IPS-NIHi11 (cell line): ENCODE results near the gene SORCS3.
A peak's percentile ranks its signal among the peaks of the same experiment; 100 is the strongest.

Experiments used
- DNase-seq: peaks from one replicate; pipeline ENCODE4 v3.0.0; 2012; ENCODE audit warnings: mixed read lengths, low spot score

Gene SORCS3

DNA sequence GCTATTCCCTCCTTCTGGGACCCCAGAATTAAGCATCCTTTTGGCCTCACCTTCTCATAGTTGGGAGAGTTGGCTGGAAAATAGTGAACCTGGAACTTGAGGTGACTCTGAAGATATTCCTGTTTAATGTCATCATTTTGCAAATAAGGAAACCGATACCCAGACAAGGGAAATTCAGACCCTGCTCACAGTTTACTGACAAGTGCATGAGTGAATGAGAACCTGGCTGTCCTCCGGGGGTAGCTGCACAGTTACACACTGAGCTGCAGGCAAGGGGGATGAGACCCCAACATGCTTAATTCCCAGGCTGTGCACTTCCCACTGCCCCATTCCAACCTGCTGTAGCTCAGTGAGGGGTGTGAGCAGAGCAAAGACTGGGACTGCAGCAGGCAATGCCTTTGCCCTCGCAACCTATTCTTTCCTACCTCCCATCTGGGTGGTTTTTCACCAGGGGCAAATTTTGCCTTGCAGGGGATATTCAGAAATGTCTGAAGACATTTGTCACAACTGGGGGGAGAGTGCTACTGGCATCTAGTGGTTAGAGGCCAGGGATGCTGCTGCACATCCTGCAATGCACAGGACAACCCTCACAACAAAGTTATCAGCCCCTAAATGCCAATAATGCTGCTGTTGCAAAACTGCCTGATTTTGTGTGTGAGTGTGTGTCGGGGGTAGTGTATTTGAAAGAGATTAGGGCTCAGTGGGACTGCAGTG is 136.2 kb downstream of the SORCS3 start:
- no peak for DNase-seq

DNA sequence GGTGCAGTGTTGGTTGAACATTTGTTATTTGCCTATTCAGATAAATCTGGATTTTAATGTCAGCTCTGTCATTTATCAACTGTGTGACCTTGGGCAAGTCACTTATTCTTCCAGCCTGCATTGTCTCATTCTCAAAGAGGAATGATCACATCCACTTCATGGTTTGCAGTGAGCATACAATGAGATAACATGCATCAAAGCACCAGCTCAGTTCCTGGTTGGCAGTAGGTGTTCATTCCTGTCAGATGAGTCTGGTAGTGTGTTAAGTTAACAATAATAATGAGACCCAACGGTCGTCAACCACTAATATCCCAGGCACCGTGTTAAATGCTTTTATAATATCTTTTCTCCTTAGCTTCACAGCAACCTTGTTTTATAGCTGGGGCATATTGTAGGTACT is 137.3 kb downstream of the SORCS3 start:
- no peak for DNase-seq

DNA sequence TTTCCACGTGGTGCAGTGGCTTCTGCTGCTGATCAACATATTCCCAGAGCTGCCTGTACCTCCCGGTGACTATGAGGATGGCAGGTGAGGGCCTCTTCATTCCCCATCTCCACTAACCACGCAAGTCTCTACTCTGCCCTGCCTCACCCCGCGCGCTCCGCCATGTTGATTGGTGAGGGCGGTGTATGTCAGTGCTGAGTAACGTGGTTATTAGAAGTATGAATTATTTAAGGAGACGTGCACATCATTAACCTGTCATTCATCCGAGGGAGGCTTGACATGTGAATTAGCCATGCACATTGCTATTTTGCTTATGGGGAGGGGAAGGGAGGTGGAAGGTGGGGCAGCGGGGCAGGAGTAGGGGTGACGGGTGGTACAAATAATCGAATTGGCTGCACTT is 138.6 kb downstream of the SORCS3 start:
- no peak for DNase-seq

DNA sequence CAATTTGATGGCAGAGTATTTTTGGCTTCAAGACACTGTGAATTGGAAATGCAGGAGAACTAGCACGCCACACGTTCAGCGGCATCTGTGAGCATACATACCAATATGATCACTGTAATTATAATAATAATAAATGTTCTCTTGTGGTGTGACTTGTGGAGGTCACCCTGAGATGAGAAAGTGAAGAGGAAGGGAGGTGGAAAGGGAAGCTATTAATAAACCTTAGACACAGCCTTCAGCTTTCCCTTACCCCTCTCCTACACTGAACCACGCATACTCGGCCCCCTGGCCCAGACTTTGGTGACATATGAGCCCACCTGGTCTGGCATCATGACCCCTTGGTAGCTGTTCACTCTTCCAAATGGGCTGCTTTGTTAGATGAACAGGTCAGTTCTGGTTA is 139.1 kb downstream of the SORCS3 start:
- DNase-seq = no peak

DNA sequence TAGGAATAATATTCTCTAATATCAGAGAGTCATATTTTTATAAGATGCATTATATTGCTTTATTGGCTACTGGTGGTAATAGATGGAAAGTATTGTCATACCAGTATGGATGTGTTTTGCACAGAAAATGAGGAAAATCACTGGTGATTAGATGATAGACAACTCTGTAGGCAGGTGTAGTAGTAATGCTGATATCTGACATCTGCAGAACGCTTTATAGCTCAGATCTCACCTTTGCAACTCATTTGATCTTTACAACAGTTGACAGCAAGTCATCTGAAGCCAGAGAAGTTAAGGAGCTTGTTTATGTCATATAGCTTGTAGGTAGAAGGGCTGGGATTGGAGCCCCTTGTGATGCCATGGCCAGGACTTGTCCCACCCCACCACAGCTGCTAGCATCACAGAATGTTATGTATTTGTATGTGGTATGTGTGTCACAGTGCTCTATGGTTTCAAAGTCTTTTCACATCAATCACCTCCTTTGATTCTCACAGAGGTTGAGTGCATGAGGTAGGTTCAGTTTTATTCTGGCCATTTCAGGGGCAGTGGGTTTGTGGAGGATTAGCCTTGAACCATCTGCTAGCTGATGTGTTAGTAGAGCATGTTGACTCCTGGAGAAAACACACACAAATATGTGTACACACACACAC is 140.0 kb downstream of the SORCS3 start:
- DNase-seq = no peak

DNA sequence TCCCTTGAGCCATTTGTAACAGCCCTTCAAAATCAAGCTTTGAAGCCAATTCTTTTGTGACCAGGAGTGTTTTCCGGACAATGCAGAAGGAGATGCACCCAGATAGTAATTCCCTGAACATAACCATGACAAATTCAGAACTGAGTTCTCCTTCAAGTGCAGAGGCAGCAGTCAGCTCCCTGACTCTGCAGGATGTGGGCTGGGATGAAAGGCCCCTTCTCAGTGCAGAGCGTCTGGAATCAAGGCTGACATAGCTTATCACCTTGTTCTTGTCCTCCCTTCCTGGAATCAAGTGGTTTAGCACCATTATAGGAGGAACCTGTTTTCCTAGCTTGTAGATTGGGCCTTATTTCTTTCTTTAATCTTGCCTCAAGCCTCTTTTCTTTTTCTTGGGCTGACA is 143.4 kb downstream of the SORCS3 start:
- no peak for DNase-seq

DNA sequence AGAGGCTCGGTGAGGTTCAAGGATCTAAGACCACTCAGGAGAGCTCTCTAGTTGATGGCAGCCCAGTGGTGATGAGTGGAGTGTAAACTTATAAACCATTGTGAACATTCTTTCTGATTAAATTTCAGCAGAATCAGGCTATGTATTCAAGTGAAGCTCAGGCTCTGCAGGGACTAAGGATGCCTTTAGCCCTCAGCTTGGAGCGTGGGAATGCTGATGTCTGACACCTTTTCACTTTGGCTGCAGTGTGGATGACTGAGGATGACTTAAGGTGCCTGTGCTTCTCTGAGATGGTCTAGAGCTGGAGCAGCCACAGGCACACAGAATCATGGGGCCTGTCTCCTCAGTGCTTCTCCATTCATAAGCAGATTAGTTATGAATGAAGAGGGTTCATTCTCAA is 150.4 kb downstream of the SORCS3 start:
- no peak for DNase-seq

DNA sequence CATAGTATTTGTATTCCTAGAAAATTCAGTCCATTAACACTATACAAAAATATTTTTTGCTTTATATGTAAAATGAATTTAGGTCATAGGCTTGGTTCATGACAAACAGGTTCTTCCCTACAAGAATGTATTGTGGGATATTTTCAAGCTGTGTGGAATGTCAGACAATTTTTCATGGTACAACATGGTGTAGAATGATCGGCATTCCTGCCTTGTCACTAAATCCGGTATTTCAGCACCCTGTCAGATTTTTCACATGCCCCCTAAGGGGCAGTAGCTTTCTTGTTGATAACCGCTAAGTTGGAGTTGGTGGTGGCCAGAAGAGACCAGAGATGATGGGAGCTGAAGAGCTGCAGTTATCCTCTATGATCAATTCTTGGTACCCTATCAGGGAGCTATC is 154.3 kb downstream of the SORCS3 start:
- no peak for DNase-seq

DNA sequence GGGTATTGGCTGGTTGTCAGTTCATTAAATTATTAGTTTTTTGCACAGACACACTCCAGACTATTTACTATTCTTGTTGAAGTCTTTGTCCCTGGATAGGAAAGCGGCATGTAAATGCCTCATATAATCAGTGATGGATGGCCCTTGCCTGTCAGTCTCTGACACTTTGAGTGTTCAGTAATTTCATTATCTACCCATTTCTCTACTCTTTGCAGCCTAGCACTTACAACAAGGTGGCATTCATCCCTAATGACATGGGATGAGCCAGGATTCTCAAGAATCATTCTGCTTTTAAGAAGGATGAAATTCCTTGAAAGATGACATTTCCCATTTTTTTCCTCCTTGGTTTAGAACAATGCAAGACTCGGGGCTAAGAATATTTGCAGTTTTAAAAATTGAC is 155.7 kb downstream of the SORCS3 start:
- DNase-seq = no peak

DNA sequence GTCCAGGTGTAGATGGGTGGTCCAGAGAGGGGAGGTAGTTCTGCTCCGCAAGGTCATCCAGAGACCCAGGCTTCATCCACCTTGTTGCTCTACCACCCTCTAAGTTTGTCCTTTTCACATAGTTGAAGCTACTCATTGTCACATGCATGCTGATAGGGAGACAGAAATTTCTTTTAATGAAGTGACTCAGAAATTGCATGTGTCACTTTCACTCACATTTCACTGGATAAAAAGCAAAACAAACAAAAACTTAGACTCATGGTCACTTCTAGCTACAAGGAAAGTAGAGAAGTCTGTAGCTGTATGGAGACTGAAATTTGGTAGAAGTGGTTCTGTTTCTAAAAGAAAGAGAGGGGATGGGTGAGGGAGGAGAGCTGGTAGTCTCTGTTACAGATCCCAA is 161.9 kb downstream of the SORCS3 start:
- no peak for DNase-seq

DNA sequence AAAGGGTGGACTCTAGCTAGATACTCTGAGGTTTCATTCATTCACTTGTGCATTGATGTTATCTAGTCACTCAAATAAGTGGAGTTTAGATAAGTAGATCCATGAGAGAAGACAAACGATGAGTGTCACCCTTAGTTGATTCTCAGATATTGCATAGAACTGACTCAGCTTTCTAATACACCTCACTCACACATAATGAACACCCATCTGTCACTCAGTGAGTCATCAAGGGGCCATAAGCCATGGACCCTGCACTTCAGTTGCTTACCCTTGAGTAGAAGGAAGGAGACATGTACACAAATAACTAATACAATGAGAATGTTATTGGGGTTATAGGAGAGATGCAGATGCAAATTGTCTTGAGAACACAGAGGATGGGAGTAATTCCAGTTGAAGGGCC is 163.8 kb downstream of the SORCS3 start:
- DNase-seq = no peak

DNA sequence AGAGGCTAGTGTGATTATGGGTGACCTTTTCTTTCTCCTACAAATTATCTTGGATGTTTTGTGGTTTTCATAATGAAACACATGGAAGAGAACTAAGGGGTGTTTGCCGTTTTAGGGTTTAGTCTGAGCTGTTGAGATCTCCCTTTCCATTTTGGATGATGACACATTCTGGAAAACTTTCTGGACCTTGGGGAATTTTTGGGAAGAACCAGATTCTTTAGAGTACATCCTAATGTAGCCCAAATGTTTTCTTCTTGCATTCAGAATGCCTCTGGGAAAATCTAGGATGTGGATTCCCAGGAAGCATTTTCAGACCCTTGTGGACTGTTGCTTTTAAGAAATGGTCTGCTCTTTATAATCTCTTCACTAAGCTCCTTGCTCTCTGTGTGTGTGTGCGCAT is 165.7 kb downstream of the SORCS3 start:
- DNase-seq = no peak

DNA sequence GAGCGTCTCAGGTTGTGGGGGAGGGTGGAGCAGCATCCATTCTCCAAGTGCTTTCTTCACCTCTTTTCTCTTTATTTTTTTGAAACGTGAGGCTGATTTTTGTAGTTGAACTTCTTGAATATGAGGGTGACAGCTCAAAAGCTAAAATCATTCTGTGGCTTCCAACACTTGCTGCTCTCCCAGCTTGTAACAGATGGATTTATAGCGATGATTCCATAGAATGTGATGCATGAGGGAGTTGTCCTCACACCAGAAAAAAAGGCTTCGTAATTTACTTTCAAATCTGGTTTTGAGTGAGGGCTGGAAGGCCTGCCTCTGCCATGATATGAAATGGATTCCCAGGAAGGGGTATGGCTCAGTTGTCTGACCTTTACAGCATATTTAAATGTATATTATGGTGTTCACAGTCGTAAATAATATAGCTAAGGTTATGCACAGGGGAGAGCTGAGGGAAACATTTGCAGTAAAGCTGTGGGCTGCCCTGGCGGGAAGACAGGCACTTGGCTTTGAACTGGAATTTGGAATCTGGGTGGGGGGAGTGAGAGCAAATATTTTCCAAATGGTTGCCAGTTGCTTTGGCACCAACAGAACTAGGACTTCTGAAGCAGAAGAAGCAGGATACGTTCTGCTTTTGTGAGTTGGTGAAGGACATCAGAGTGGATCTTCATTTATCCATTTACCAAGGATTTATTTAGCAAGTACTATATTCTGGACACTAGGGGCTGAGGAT is 166.7 kb downstream of the SORCS3 start:
- DNase-seq = no peak

DNA sequence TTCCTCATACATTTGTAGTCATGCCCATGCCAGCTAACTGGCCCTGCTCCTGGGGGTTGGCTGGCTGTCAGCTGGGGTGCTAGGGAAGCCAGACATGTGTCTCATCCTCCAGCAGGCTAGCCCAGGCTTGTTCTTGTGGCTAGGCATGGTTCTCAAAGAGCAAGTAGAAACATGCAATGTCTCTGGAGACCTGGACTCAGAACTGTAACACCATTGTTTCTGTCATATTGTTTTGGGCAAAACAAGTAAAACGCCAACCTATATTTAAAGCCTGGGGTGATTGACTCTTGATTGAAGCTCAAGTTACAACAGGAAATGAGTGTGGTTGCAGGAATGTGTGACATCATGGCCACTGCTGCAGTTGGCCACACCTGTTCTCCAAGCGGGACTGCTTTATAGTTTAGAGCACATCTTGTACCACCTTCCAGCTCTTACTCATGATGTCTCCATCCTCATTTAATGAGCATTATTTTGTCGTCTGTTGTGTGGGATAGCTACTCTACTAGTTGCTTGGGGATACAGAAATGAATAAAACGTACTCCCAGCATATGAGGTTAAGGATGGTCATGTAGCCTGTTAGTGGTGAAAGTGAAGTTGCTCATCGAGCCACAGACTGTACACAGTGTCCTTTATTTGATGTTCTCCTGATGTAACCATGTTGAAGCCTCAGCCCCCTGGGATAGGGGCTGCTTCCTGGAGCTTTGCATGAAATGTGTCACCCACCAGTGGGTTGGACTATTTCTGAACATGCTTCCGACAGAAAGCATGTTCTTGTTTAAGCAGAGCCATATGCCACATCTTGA is 168.4 kb downstream of the SORCS3 start:
- peak; percentile 55 for DNase-seq

DNA sequence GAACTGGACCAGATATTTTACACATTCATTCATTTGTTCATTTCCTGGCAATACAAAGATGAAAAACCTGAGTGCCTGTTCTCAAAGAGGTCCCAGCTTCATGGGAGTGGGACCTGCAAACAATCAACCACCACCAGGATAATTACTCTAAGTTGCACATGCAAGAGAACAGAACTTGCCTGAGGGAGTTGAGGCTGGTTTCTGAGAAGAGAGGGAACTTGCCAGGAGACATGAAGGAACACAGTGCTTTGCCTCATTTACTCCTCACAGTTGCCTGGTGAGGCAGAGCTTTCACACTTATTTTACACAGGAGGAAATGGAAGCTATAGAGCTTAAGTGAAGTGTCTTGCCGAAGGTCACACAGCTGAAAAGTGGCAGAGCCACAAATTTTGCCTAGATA is 170.1 kb downstream of the SORCS3 start:
- DNase-seq = no peak

DNA sequence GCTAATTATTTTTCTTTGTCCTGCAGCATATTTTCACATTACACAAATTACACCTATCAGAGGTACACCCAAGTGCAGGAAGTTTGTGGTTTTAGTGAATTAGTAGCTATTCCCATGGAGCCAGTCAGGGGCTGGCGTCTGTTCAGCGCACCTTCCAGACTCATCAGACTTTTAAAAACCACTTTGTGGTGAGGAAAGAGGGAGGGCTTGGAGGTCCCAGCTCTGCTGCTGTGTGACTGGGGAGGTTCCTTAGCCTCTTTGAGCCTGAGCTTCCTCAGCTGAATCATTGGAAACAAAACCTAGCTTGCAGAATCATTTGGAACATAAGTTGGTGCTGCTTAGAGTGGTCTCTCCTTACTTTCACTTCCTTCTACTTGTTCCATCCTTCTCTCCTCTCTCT is 175.4 kb downstream of the SORCS3 start:
- no peak for DNase-seq

DNA sequence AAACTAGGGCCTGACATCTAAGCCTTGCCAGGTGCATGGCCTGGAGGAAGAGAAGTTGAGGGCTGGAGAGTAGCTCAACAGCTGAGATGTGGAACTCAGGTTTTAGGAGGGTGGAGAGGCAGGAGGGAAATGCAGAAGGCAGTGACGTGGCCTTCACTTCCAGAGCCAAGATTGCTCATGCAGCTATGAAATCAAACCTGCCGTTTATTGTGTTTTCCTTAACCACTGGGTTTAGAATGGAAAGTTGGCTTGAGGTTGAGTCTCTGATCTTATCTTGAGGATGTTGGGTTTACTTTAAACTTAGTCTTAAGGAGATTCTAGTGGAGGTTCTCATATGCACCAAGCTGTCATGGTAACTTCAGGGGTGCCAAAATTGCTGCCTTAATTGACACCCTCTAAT is 178.6 kb downstream of the SORCS3 start:
- no peak for DNase-seq

DNA sequence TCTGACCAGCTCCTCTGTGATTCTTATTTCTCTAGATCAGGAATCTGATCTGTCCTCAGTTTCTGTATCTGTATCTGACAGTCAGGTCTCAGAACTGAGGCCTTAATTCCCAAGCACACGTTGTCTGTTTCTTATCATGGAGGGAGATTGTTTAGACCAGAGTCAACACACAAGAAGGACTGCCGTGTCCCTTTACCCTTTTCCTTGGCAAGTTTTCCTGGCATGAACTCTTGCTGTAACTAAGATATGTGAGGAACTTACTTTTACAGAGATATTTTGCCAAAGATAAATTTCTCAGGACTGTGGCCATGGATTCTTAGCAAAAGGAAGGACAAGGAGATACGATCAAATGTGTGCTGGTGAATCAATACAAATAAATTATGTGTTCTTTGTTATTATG is 181.0 kb downstream of the SORCS3 start:
- no peak for DNase-seq

DNA sequence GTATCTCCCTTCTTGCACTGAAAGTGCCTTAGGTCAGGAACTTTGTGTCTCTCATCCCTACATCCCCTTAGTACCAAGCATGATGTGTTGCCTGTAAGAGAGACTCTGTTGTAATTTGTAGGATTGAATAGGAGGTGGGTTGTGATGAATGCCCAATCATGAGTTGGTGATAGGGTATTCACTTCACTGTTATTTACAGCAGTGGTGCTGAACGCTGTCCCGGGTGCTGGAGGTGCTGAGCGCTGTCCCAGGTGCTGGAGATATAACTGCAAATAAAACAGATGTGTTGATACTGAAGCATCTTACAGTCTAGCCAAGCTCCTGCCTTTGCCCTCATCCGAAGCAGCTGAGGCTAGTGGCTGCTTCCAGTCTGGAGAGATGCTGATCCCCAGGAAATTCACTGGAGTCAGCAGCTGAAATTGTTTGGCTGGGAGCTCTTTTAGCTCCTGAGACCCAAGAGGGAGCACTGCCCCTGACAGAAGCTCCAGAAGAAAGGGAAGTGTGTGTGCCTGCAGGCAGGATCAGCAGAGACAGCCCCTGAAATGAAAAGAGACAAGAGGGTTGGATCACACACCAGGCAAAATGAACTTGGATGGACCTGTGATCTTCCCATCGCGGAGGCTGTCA is 183.4 kb downstream of the SORCS3 start:
- DNase-seq = peak; percentile 86

DNA sequence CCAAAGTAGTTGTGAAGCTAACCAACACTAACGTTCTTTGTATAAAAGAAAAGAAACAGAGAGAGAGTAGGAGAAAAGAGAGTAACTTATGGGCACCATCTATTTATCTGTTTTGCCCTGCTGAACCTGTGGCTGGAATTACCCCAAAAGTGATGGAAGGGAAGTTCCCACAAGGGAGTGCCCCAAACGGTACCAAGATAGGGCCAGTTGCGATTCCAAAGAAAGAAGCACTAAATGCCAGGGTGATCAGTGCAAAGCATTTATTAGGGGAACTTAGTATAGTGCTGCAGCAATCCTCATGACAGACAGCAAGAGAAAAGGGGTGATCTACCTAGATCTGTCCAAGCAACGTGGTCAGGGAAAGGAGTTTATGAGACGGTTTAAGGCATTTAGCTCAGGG is 190.2 kb downstream of the SORCS3 start:
- DNase-seq = no peak

DNA sequence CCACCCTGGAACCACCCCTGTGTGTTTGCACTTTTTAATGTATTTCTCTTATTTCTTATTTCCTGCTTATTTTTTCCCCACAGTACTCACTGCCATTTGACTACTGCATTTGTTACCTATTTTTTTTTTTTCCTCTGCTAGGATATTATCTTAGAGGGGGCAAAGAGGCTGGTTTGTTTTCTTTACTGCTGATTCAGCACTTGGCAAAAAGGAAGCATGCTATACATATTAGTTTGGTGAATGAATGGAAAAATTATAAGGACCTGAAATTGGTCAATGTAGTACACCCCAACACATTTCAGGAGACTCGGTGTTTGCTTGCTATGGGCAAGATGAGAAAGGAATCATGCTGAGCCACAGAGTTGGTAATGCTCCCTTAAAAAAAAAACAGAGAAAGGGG is 193.5 kb downstream of the SORCS3 start:
- DNase-seq = no peak

DNA sequence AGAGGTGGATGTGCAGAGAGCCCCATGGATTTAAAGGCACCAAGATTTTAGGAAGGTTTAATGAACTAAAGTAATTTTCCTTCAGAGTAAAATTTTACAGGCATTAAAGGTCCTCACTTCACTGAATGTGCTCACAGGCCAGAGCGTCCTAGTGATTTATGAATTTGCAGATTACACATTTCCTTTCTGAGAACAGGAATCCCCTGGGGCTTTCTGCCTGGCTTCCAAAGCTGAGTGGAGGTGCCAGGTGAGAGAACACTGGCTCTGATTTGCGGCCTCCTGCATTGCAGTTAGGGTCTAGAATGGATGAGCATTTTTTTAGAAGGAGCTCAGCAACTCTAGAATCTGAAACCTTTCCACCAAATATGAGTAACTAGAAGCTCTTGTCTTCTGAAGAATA is 194.3 kb downstream of the SORCS3 start:
- no peak for DNase-seq
